WI38 (cell line): Measurements from ENCODE around the gene CALR3.
"Not testable (repeated sequence)": the region's sequence is repeated elsewhere in the genome, so short reads cannot be mapped to it uniquely, and the experiment has no call there.

Source experiments
- H3K4me3 ChIP-seq: 2 replicates; pipeline ENCODE4 v1.5.1; 2011; ENCODE audit warnings: low read depth, mild to moderate bottlenecking, control low read depth, low read length
- TF ChIP-seq, protein P1 (sequence below): IDR thresholded peaks from 2 replicates; pipeline ENCODE4 v1.5.1; 2012; ENCODE audit warnings: low read depth, mild to moderate bottlenecking, control low read depth, low read length

The CALR3 gene

DNA sequence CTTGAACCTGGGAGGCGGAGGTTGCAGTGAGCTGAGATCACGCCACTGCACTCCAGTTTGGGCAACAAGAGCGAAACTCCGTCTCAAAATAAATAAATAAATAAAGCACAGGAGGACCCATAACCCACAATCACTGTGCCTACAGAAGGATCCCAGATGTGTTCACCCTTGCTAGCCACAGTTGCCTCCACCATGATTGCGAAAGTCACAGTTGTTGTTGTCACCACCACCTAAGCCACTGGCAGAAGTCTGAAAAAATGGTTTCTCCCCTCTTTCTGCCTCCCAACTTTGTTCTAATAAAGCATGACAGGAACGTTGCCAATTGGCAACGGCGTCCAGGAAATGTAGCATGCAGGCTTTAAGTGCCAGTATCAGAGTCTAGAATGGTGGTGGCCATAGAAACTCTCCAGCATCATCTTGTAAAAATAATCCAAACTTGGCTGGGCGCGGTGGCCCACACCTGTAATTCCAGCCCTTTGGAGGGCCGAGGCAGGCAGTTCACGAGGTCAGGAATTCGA, 22.0 kb downstream of the CALR3 start:
- no peak overlapping the region for H3K4me3 ChIP-seq
- TF ChIP-seq, protein P1, sequence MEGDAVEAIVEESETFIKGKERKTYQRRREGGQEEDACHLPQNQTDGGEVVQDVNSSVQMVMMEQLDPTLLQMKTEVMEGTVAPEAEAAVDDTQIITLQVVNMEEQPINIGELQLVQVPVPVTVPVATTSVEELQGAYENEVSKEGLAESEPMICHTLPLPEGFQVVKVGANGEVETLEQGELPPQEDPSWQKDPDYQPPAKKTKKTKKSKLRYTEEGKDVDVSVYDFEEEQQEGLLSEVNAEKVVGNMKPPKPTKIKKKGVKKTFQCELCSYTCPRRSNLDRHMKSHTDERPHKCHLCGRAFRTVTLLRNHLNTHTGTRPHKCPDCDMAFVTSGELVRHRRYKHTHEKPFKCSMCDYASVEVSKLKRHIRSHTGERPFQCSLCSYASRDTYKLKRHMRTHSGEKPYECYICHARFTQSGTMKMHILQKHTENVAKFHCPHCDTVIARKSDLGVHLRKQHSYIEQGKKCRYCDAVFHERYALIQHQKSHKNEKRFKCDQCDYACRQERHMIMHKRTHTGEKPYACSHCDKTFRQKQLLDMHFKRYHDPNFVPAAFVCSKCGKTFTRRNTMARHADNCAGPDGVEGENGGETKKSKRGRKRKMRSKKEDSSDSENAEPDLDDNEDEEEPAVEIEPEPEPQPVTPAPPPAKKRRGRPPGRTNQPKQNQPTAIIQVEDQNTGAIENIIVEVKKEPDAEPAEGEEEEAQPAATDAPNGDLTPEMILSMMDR = no peak

DNA sequence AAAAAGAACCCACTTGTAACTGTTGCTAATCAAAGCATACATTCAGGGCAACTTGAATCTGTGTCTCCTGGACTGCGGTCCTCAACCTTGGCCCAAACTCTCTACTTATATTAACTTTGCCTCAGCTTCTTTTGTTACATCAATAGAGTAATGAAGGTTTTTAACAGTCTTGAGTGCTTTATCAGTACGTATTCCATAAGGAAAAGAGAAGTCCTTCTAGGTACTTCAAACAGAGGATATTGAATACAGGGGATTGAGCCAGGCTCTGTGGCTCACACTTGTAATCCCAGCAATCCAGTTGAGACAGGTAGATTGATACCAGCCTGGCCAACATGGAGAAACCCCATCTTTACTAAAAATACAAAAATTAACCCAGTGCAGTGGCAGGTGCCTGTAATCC, 23.0 kb downstream of the CALR3 start:
- TF ChIP-seq, protein P1 = no peak
- H3K4me3 ChIP-seq = no peak overlapping the region

DNA sequence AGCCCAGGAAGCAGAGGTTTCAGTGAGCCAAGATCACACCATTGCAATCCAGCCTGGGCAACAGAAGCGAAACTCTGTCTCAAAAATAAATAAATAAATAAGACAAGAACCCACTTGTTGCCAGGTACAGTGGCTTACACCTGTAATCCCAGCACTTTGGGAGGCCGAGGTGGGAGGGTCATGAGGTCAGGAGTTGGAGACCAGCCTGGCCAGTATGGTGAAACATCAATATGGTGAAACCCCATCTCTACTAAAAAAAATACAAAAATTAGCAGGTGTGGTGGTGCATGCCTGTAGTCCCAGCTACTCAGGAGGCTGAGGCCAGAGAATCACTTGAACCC, 23.4 kb downstream of the CALR3 start:
- H3K4me3 ChIP-seq = peak overlapping the region; percentile 50

DNA sequence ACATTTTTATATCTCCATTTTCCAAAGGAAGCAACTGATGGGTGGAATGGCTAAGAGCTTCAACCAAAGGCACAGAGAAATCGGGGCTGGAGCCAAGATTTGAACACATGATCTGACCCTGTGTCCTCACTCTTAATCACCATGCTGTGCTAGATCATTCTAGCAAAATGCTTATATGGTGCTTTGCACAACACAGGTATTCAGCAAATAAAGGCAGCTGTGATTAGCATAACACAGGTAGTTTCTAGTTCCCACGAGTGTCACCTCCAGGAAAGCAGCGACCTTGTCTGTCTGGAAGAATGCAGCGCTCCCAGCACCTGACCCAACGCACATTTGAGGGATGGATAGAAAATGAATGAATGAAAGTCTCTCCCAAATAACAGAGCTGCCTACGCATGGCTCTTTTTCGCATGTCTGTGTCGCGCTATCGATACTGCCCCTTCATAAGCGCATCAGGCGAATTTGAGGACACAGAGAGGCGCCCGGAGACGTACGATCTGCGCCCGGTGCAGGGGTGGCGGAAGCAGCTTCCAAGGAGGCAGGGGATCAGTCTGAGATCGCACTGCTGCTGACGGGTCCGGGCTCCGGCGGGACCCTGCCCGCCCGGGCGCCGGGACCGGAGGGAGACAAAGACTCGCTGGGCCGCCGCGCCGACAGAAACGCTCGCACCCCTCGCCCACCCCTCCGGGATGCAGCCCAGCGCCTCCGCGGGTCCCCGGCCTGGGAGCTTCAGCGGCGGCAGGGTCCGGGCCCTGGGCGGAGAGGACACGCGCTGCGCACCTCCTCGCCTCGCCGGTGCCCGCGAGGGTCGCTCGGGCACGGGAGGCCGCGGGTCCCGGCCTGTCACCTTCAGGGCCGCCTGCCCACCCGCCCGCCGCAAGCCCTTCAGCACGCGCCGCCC, 24.8 kb downstream of the CALR3 start:
- H3K4me3 ChIP-seq = peak overlapping the region; percentile 69
- TF ChIP-seq, protein P1 = no peak

DNA sequence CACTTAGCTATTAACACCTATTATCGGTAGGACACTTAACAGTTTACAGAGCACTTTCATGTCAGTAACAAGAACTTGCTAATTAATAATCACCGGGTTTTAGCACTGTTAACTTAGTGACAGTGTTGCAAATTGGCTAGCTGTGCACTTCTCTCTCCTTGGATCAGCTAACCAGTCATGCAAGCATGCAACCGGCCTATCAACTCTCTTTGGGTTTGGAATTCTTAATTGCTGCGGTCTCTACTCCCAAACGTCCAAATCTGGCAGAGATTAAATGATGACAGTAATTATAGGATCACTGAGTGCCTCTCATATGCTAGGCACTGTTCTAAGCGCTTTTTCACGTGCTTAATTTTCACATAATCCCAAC, 25.4 kb downstream of the CALR3 start:
- TF ChIP-seq, protein P1 = no peak
- H3K4me3 ChIP-seq = peak overlapping the region; percentile 69

DNA sequence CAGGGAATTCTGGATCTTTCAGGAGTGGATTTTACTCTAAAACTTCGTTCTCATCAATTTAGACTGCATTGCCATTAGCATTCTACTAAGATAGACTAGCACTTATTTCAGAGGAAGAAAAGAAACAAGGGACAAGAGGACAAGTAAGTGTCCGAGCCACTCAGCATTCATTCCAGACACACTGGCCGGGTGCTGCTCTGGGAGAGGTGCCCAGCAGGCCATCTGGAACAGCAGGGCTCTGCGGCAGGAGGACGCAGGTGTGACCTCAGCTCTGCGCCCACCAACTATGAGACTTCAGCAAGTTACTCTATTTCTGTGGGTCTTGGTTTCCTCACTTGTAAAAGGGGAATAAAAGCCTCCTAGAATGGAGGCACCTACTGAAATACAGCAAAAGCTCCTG, 28.4 kb downstream of the CALR3 start:
- H3K4me3 ChIP-seq = no peak overlapping the region
- TF ChIP-seq, protein P1 = no peak

DNA sequence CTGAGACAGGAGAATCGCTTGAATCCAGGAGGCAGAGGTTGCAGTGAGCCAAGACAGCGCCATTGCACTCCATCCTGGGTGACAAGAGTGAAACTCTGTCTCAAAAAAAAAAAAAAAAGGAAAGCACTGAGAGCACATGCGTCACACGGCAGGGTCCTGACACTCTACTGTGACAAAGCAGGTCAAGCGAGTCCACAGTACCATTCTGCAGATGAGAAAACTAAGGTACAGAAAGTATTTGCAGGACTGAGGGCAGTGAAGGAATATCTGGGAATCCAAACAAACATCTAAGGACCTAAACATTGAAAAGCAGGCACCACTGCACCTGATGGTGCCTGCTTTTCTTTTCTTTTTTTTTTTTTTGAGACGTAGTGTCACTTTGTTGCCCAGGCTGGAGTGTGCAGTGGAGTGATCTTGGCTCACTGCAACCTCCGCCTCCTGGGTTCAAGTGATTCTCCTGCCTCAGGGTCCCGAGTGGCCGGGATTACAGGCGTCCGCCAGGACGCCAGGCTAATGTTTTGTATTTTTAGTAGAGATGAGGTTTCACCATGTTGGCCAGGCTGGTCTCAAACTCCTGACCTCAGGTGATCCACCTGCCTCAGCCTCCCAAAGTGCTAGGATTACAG, 29.1 kb downstream of the CALR3 start:
- H3K4me3 ChIP-seq = not testable (repeated sequence)

DNA sequence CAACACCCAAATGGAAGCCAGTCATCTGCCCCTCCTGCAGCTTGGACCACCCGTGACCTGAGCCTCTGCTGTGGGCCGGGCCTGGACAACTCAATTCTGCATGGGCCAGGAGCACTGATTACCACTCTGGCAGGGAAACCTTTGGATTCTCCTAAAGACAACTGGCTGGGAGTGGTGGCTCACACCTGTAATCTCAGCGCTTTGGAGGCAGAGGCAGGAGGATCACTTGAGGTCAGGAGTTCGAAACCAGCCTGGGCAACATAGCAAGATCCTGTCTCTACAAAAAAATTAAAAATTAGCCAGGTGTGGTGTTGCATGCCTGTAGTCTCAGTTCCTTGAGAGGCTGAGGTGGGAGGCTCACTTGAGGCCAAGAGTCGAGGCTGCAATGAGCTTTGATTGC, 30.7 kb downstream of the CALR3 start:
- TF ChIP-seq, protein P1 = no peak
- no peak overlapping the region for H3K4me3 ChIP-seq
